Measurements from ENCODE around the gene NCBP3.
"Not testable (repeated sequence)": the region's sequence is repeated elsewhere in the genome, so short reads cannot be mapped to it uniquely, and the experiment has no call there.

Gene NCBP3

DNA sequence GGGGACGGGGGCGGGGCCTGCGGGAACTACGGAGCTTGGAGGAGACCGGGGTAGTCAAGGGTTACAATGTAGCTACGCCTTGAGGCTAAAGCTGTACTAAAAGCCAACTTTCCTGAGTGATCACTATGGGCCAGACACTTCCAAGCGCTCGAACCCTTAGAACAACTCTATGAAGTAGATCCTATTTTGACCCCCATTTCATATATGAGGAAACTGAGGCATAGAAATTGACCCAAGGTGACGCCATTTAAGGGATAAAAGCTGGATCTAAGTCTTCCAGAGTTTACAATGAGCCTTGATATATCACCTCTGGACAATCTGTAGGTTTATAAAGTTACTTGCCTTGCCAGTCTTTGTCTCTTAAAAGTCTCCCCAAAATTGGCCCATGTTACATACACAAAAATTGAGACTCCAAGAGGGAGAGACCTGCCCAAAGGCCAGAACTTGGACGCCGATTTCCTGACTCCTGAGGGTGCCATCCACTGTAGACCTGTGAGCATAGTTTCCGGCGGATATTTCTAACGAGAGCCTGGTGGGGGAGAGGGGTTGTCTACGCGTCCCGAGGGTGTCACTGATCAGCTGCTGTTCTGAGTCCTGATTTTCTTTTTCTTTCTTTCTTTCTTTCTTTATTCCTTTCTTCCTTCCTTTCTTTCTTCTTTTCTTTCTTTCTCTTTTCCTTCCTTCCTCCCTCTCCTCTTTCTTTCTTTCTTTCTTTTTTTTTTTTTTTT lies 555 bp upstream of the NCBP3 start:
- no peak for FAIRE-seq

- FAIRE-seq = no peak
Observed at GRCh38 chr17:3845291-3845620, 790 bp downstream of the NCBP3 start.

GRCh38 chr17:3844556-3844955 lies 1.5 kb downstream of the NCBP3 start:
- not testable (repeated sequence) for FAIRE-seq

DNA sequence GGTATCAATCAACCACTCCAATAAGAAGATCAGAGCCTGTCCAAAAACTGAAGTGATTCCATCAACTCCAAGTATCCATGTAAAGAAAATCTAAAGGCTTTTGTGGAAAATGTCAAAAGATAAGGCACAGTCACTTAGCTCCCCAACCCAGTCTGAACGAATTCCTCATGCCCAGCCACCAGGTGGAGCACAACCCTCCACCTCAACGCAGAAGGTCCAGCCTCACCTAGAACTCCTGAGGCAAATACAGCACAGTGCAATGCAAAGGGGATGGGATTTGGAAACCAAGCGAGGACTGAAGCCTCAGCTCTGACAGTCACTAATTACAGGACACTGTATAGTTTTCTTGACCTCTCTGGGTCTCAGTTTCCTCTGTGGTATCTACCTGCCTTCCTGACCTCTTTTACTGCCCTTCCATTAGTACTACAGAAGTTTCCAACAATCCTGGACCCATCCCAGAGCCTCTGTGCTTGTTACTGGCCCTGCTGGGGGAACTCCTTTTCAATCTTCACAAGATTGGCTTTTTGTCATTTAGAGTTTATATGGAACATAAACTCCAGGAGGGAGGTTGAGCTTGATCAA lies 2.0 kb downstream of the NCBP3 start:
- FAIRE-seq = no peak

GRCh38 chr17:3838206-3838605 lies 7.8 kb downstream of the NCBP3 start:
- no peak for FAIRE-seq

DNA sequence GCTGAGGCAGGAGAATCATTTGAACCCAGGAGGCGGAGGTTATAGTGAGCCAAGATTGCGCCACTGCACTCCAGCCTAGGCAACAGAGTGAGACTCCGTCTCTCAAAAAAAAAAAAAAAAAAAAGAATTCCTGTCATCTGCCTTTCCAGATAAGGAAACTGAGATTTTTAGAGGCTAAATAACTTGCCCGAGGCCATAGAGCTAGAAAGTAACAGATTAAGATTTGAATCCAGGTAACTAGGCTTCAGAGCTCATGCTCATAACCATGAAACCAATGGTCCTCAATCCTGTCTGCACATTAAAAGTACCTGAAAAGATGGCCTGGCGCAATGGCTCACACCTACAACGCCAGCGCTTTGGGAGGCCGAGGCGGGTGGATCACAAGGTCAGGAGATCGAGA lies 9.5 kb downstream of the NCBP3 start:
- no peak for FAIRE-seq

DNA sequence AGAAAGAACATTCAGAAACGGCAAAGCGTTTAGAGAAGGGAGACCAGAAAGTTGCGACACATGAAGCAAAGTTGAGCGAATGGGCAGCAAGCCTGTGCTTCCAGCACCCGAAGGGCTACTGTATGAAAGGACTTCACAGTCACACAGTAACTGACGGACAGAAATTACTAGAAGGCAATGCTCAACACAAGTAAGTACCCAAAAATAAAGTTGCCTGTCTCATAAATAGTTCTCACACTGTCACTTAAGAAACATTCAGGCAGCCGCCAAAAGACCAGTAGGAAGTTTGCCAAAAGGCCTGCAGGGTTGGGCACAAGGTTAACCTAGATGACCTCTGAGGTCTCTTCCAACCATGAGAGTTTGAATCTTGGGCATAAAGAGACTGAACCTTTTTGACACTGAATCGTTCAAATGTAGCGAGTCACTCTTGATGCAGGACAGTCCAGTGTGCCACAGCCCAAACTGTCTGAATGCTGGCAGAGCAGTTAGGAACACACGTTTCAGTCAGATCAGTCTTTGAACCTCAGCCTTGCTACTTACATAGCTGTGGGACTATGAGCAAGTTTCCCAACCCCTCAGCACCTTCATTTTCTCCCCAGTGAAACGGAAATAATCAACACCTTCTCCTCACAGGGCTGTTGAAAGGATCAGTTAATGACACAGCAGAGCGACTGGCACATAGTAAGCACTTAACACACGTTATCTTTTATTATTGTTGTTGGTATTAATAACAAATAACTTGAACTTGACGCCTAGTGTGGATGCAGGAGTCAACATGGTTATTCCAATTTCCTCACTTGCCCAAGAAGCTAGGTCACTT lies 10.4 kb downstream of the NCBP3 start:
- no peak for FAIRE-seq

DNA sequence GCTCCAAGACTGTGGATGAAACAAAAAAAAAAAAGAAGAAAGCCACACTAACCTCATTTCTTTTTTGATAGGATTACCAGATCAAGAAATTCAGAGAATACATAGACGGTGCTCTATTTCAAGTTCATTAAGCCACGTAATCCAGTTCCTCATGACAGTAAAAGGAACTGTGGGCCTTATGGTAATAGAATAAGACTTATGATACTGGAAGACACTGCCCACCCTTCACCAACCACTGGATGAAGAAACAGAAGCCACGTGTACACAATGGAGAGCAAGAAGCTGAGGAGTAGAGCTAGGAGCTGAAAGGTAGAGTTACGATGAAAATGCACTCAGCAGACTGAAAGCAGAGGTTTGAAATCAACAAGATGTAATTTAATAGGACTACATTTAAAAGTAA lies 11.2 kb downstream of the NCBP3 start:
- no peak for FAIRE-seq

GRCh38 chr17:3828852-3829232 lies 17.2 kb downstream of the NCBP3 start:
- no peak for FAIRE-seq

DNA sequence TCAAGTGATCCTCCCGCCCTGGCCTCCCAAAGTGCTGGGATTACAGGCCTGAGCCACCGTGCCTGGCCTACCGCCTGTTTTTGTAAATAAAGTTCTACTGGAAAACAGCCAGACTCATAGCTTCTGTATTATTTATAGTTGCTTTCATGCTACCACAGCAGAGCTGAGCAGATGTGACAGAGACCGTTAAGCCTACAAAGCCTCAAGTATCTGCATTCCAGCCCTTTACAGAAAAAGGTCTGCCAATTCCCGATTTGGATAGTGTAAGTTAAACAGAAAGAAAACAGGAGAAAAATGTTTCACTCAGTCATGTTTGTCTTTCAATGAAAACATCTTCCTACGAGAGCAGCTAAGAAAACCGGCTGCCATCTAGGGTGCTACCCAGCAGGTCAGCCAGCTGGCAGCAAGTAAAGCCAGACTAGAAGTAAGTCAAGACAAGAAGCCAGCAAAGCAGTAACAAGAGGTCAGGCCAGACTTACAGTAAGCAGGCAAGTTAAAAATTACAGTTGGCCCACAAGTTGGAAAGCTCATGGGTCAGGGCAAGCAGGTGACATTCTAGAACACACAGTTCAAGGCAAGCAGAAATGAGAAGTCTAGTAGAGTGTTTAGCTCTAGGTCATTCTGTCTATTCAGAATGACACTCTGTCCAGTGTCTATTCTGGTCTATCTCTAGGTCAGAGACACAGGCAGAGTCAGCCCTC lies 17.7 kb downstream of the NCBP3 start:
- no peak for FAIRE-seq

DNA sequence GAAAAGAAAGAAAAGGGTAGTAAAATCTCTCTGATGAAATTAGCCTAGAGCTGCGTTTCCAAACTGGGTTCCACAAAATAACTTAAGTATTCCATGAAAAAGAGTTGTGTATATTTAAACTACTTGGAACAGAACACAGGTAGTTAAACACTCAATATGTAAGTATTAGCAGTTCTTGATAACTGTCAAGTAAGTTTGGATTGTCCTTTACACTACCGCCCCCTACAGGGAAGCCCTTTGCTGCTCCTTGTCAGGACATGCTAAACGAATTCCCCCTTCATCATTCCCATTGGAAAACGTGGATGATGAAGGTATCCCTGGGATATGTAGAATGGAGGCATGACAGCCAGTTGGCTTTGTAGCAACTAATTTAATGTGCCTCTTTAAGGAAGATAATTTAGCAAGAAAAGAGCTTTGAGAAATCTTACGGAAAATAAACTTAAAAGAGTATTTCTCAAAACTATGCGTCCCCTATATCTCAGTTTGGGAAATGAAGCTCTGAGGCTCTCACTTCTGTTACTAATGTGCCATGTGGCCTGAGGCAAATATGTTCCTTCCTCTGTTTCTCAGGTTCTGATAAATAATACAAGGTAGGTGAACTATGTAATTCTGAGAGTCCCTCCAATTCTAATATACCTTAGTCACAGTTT lies 18.8 kb downstream of the NCBP3 start:
- FAIRE-seq = no peak

GRCh38 chr17:3826191-3826590 lies 19.9 kb downstream of the NCBP3 start:
- no peak for FAIRE-seq

DNA sequence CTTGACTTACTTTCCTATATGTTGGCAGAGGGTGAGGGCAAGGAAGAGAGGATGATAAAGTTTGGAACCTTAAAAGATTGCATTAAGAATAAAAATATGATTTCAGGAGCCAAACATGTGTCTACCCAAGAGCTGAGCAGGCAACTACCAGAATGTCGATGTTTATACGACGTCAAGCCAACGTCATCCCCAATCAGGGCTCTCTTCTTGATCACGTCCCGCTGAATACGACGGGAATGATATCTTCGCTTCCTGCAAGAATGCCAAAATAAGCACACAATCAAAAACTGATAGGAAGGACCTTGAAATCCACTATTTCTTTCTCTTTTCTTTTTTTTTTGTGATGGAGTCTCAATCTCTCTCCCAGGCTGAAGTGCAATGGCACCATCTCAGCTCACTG lies 24.9 kb downstream of the NCBP3 start:
- FAIRE-seq = no peak

GRCh38 chr17:3818786-3819185 lies 27.3 kb downstream of the NCBP3 start:
- no peak for FAIRE-seq

- no peak for FAIRE-seq
Observed at GRCh38 chr17:3817851-3818605, 28.0 kb downstream of the NCBP3 start.

GRCh38 chr17:3815925-3816324 lies 30.1 kb downstream of the NCBP3 start:
- FAIRE-seq = no peak

GRCh38 chr17:3815122-3815521 lies 30.9 kb downstream of the NCBP3 start:
- no peak for FAIRE-seq

- no peak for FAIRE-seq
Observed at GRCh38 chr17:3814361-3814760, 31.7 kb downstream of the NCBP3 start.

DNA sequence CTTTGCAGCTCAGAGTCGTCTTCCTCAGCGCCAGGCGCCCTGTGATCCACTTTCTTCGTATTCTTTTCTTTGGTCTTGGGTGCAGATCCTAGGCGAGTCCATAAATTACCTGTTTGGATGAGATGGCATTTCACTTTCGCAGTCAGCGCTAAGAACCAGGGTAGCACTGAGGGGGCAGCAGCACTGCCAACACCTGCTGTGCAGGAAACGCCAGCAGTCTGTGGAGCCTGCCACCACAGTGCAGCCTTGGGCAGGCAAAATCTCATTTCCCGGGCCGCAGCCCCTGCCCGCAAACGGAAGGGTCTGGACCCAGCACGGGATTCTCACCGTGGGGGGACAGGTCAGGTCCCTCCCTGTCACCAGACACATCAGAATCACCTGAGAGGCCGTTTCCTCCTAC lies 32.9 kb downstream of the NCBP3 start:
- FAIRE-seq = no peak

GRCh38 chr17:3812771-3813170 lies 33.3 kb downstream of the NCBP3 start:
- no peak for FAIRE-seq

GRCh38 chr17:3812284-3812683 lies 33.8 kb downstream of the NCBP3 start:
- FAIRE-seq = no peak

- FAIRE-seq = no peak
Observed at GRCh38 chr17:3810019-3810418, 36.0 kb downstream of the NCBP3 start.

Data from endometrium (tissue), 2 donors.